CMK (cell line): Measurements from ENCODE around the gene TTC33.
"Not testable (repeated sequence)": the region's sequence is repeated elsewhere in the genome, so short reads cannot be mapped to it uniquely, and the experiment has no call there.

Experiments
- DNase-seq: peaks from one replicate; pipeline ENCODE4 v3.0.0-alpha.2; 2010; ENCODE audit warnings: low read depth

TTC33 gene

GRCh38 chr5:40653221-40654022 is 102.3 kb downstream of the TTC33 start:
- no peak for DNase-seq

- no peak for DNase-seq
Measured at GRCh38 chr5:40652441-40653220, 103.1 kb downstream of the TTC33 start.

- DNase-seq, result no peak
Measured at GRCh38 chr5:40651201-40651600, 104.6 kb downstream of the TTC33 start.

- DNase-seq, result no peak
Measured at GRCh38 chr5:40649463-40650030, 106.2 kb downstream of the TTC33 start.

- no peak for DNase-seq
Measured at GRCh38 chr5:40648150-40648549, 107.6 kb downstream of the TTC33 start.

- no peak for DNase-seq
Measured at GRCh38 chr5:40646266-40646665, 109.5 kb downstream of the TTC33 start.

- DNase-seq, result not testable (repeated sequence)
Measured at GRCh38 chr5:40639531-40639930, 116.2 kb downstream of the TTC33 start.

- no peak for DNase-seq
Measured at GRCh38 chr5:40634593-40634992, 121.2 kb downstream of the TTC33 start.

GRCh38 chr5:40634154-40634553 is 121.6 kb downstream of the TTC33 start:
- DNase-seq, result no peak

GRCh38 chr5:40631236-40631635 is 124.5 kb downstream of the TTC33 start:
- DNase-seq, result no peak

- no peak for DNase-seq
Measured at GRCh38 chr5:40630126-40630525, 125.6 kb downstream of the TTC33 start.

- no peak for DNase-seq
Measured at GRCh38 chr5:40628407-40628806, 127.4 kb downstream of the TTC33 start.

- DNase-seq, result no peak
Measured at GRCh38 chr5:40627706-40628105, 128.1 kb downstream of the TTC33 start.

- no peak for DNase-seq
Measured at GRCh38 chr5:40626801-40627200, 129.0 kb downstream of the TTC33 start.

- DNase-seq, result no peak
Measured at GRCh38 chr5:40623480-40624420, 132.0 kb downstream of the TTC33 start.

- DNase-seq, result no peak
Measured at GRCh38 chr5:40622463-40623252, 133.1 kb downstream of the TTC33 start.

GRCh38 chr5:40619421-40619820 is 136.3 kb downstream of the TTC33 start:
- no peak for DNase-seq

- DNase-seq, result no peak
Measured at GRCh38 chr5:40618926-40619325, 136.8 kb downstream of the TTC33 start.

GRCh38 chr5:40616781-40617180 is 139.0 kb downstream of the TTC33 start:
- no peak for DNase-seq

- no peak for DNase-seq
Measured at GRCh38 chr5:40615586-40616170, 140.1 kb downstream of the TTC33 start.
